Measurements from ENCODE around the gene STEAP2. TPM values are rescaled to one million over a fixed set of nuclear protein-coding genes. Genes with fewer than 3 reads are reported as not detected.

Gene STEAP2
- total RNA-seq, 1 experiment from 2014 or later: 17.0 TPM

DNA sequence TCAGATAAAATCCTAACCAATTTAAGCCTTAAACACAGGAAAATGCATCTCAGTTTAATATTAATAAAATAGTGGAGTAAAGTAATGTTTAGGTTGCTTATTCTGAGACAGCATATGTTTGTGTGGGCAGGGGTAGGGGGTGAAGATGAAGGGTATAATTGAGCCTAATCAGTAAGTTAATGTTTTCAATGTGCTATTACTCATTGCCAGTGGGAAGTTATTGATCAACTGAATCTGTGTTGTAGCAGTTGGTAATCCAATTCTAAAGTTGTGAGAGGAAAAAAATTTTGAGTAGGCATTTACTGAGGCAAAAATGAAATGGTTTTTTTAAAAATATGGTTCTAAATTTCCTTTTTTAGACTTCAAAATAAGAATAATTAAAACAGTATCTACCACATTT, 49.9 kb downstream of the STEAP2 start (continued):
- TF ChIP-seq, protein P1, sequence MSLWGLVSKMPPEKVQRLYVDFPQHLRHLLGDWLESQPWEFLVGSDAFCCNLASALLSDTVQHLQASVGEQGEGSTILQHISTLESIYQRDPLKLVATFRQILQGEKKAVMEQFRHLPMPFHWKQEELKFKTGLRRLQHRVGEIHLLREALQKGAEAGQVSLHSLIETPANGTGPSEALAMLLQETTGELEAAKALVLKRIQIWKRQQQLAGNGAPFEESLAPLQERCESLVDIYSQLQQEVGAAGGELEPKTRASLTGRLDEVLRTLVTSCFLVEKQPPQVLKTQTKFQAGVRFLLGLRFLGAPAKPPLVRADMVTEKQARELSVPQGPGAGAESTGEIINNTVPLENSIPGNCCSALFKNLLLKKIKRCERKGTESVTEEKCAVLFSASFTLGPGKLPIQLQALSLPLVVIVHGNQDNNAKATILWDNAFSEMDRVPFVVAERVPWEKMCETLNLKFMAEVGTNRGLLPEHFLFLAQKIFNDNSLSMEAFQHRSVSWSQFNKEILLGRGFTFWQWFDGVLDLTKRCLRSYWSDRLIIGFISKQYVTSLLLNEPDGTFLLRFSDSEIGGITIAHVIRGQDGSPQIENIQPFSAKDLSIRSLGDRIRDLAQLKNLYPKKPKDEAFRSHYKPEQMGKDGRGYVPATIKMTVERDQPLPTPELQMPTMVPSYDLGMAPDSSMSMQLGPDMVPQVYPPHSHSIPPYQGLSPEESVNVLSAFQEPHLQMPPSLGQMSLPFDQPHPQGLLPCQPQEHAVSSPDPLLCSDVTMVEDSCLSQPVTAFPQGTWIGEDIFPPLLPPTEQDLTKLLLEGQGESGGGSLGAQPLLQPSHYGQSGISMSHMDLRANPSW (CRISPR knock-in tag; conservative IDR thresholded peaks at IDR 0.05; ENCODE audit: low read depth): no peak

- no peaks in the 10 kb centered on the region for H3K4me1 Mint-ChIP-seq
- CTCF ChIA-PET: no interaction called here
- H3K9me3 Mint-ChIP-seq: peaks cover 4% of the 10 kb centered on the region; the same call in 1 of the 2 replicates
- H3K27me3 Mint-ChIP-seq (ENCODE audit: low read depth): no peaks in the 10 kb centered on the region
- POLR2A ChIA-PET: no interaction called here
- H3K4me3 Mint-ChIP-seq: no peak overlapping the region
- ATAC-seq (peak; percentile 71), DNase-seq (ENCODE audit: low spot score) (no peak)
- no peak overlapping the region for H3K27ac Mint-ChIP-seq
- no peak for TF ChIP-seq SMAD4 (CRISPR knock-in tag; IDR thresholded peaks at IDR 0.05)
- TF ChIP-seq, protein P2, sequence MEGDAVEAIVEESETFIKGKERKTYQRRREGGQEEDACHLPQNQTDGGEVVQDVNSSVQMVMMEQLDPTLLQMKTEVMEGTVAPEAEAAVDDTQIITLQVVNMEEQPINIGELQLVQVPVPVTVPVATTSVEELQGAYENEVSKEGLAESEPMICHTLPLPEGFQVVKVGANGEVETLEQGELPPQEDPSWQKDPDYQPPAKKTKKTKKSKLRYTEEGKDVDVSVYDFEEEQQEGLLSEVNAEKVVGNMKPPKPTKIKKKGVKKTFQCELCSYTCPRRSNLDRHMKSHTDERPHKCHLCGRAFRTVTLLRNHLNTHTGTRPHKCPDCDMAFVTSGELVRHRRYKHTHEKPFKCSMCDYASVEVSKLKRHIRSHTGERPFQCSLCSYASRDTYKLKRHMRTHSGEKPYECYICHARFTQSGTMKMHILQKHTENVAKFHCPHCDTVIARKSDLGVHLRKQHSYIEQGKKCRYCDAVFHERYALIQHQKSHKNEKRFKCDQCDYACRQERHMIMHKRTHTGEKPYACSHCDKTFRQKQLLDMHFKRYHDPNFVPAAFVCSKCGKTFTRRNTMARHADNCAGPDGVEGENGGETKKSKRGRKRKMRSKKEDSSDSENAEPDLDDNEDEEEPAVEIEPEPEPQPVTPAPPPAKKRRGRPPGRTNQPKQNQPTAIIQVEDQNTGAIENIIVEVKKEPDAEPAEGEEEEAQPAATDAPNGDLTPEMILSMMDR (IDR thresholded peaks at IDR 0.05): 0 out of 2 replicates have a peak, but pooled peaks have one; percentile 17
- no peaks in the 10 kb centered on the region for H3K36me3 Mint-ChIP-seq
These were observed 50.9 kb downstream of the STEAP2 start for GRCh38 chr7:90262438-90262837.

- no peak overlapping the region for H3K4me3 Mint-ChIP-seq
- TF ChIP-seq, protein P3, sequence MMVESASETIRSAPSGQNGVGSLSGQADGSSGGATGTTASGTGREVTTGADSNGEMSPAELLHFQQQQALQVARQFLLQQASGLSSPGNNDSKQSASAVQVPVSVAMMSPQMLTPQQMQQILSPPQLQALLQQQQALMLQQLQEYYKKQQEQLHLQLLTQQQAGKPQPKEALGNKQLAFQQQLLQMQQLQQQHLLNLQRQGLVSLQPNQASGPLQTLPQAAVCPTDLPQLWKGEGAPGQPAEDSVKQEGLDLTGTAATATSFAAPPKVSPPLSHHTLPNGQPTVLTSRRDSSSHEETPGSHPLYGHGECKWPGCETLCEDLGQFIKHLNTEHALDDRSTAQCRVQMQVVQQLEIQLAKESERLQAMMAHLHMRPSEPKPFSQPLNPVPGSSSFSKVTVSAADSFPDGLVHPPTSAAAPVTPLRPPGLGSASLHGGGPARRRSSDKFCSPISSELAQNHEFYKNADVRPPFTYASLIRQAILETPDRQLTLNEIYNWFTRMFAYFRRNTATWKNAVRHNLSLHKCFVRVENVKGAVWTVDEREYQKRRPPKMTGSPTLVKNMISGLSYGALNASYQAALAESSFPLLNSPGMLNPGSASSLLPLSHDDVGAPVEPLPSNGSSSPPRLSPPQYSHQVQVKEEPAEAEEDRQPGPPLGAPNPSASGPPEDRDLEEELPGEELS (CRISPR knock-in tag; IDR thresholded peaks at IDR 0.05): no peak
- TF ChIP-seq E2F1 (CRISPR knock-in tag; IDR thresholded peaks at IDR 0.05): no peak
- TF ChIP-seq, protein P4, sequence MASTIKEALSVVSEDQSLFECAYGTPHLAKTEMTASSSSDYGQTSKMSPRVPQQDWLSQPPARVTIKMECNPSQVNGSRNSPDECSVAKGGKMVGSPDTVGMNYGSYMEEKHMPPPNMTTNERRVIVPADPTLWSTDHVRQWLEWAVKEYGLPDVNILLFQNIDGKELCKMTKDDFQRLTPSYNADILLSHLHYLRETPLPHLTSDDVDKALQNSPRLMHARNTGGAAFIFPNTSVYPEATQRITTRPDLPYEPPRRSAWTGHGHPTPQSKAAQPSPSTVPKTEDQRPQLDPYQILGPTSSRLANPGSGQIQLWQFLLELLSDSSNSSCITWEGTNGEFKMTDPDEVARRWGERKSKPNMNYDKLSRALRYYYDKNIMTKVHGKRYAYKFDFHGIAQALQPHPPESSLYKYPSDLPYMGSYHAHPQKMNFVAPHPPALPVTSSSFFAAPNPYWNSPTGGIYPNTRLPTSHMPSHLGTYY (CRISPR knock-in tag; IDR thresholded peaks at IDR 0.05): no peak
- no peak for TF ChIP-seq TEAD1 (CRISPR knock-in tag; IDR thresholded peaks at IDR 0.05)
- TF ChIP-seq, protein P5, sequence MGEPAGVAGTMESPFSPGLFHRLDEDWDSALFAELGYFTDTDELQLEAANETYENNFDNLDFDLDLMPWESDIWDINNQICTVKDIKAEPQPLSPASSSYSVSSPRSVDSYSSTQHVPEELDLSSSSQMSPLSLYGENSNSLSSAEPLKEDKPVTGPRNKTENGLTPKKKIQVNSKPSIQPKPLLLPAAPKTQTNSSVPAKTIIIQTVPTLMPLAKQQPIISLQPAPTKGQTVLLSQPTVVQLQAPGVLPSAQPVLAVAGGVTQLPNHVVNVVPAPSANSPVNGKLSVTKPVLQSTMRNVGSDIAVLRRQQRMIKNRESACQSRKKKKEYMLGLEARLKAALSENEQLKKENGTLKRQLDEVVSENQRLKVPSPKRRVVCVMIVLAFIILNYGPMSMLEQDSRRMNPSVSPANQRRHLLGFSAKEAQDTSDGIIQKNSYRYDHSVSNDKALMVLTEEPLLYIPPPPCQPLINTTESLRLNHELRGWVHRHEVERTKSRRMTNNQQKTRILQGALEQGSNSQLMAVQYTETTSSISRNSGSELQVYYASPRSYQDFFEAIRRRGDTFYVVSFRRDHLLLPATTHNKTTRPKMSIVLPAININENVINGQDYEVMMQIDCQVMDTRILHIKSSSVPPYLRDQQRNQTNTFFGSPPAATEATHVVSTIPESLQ (CRISPR knock-in tag; IDR thresholded peaks at IDR 0.05): no peak
- POLR2A ChIA-PET: no interaction called here
- no peaks in the 10 kb centered on the region for H3K4me1 Mint-ChIP-seq
- no peaks in the 10 kb centered on the region for H3K36me3 Mint-ChIP-seq
- no peaks in the 10 kb centered on the region for H3K27me3 Mint-ChIP-seq (ENCODE audit: low read depth)
- DNase-seq (ENCODE audit: low spot score): no peak
- H3K27ac Mint-ChIP-seq: no peak overlapping the region
- H3K9me3 Mint-ChIP-seq: no peaks in the 10 kb centered on the region
- CTCF ChIA-PET: no interaction called here
- no peak for ATAC-seq
These were observed 55.3 kb downstream of the STEAP2 start for GRCh38 chr7:90266808-90267207.
